ENCODE data around the gene FSD1.

GRCh38 chr19:4360641-4361151 lies 56.3 kb downstream of the FSD1 start:
- TF ChIP-seq CTCF (IDR thresholded peaks at IDR 0.05; ENCODE audit: low read depth, low read length) (no peak), EZH2phosphoT487 (IDR thresholded peaks at IDR 0.05; ENCODE audit: low read depth) (no peak)

Measured in OCI-LY3 (cell line).